HG02759 (cell line): Measurements from ENCODE around the gene MED12L.

Experiments used
- ATAC-seq: cut with Tn5 transposase; IDR thresholded peaks from one replicate; pipeline ENCODE4 v1.9.1; 2021; ENCODE audit warnings: mild to moderate bottlenecking, moderate library complexity; ENCODE audit not compliant: unreplicated experiment

The MED12L gene

GRCh38 chr3:151135541-151136337 is 50.3 kb downstream of the MED12L start:
- ATAC-seq: peak; percentile 73

GRCh38 chr3:151142929-151143328 is 57.5 kb downstream of the MED12L start:
- no peak for ATAC-seq

- no peak for ATAC-seq
Observed at GRCh38 chr3:151144016-151144415, 58.6 kb downstream of the MED12L start.

GRCh38 chr3:151144760-151145159 is 59.3 kb downstream of the MED12L start:
- no peak for ATAC-seq

GRCh38 chr3:151145713-151146070 is 60.2 kb downstream of the MED12L start:
- ATAC-seq: no peak

- peak; percentile 91 for ATAC-seq
Observed at GRCh38 chr3:151146071-151146730, 60.7 kb downstream of the MED12L start.

- ATAC-seq: no peak
Observed at GRCh38 chr3:151146731-151147091, 61.2 kb downstream of the MED12L start.

GRCh38 chr3:151147299-151147698 is 61.8 kb downstream of the MED12L start:
- ATAC-seq: no peak

- ATAC-seq: no peak
Observed at GRCh38 chr3:151152455-151153079, 67.1 kb downstream of the MED12L start.

- no peak for ATAC-seq
Observed at GRCh38 chr3:151154566-151154965, 69.1 kb downstream of the MED12L start.

- no peak for ATAC-seq
Observed at GRCh38 chr3:151155409-151156128, 70.1 kb downstream of the MED12L start.

GRCh38 chr3:151156618-151157216 is 71.3 kb downstream of the MED12L start:
- peak; percentile 92 for ATAC-seq

GRCh38 chr3:151159806-151160205 is 74.3 kb downstream of the MED12L start:
- no peak for ATAC-seq

GRCh38 chr3:151165226-151165625 is 79.8 kb downstream of the MED12L start:
- no peak for ATAC-seq

- ATAC-seq: no peak
Observed at GRCh38 chr3:151166161-151166560, 80.7 kb downstream of the MED12L start.

GRCh38 chr3:151168269-151169094 is 83.0 kb downstream of the MED12L start:
- peak; percentile 59 for ATAC-seq

GRCh38 chr3:151169262-151169947 is 83.9 kb downstream of the MED12L start:
- peak; percentile 27 for ATAC-seq

GRCh38 chr3:151169948-151170679 is 84.7 kb downstream of the MED12L start:
- ATAC-seq: peak; percentile 34
